ENCODE data around the gene MDFIC. TPM values are rescaled to one million over a fixed set of nuclear protein-coding genes. Genes with fewer than 3 reads are reported as not detected.

MDFIC gene
- total and polyA plus RNA-seq, 2 donors (not counting 1 experiment from before 2014, with no cell fraction given): 19.6 to 66.1 TPM

DNA sequence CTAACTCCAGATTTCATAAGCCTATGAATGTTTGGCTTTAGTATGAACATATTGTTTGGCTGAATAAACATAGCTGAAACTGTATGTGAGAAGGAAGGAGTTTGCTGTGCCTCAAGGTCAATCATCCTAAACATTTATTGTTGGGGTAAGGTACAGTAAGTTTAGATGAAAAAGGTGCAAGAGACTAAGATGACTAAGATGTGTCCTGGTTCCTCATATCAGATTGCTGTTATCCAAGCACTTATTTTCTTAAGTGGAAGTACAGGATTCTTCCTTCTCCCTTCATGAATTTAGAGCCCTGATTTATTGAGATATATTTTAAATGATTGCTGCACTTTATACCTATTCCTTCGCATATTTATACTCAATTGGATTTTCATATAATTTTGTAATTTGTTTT, 12.2 kb downstream of the MDFIC start:
- H3K4me1 ChIP-seq (ENCODE audit: control insufficient read depth in 2 of 2, insufficient read depth in 2 of 2, low read length in 2 of 2): peaks cover 44 to 61% of the 10 kb centered on the region in 2 donors
- H3K4me2 ChIP-seq (replicated peaks; ENCODE audit: low read depth, low read length, poor library complexity, severe bottlenecking): peak overlapping the region; percentile 26
- WGBS (ENCODE audit: insufficient coverage): no CpG with 5 or more reads among the region's 1 CpG
- intact Hi-C loops (cut with micrococcal nuclease): loop anchor here (5.0 kb wide), 1 partner anchor 43 kb away; no protein-coding TSS in a partner anchor
- ChIA-PET CTCF (interaction anchor here (1.5 to 1.7 kb wide), 3 partner anchors 10 to 70 kb away, joined by 3 to 5 read pairs (median 3); no protein-coding TSS in a partner anchor), POLR2A (no interaction called here)
- H2AFZ ChIP-seq (ENCODE audit: insufficient read depth, low read depth, low read length, poor library complexity, severe bottlenecking): no peak overlapping the region
- no peak overlapping the region for H3K4me3 ChIP-seq (ENCODE audit: control extremely low read depth in 1 of 5, extremely low read depth in 1 of 5, insufficient read depth in 1 of 5, low read depth in 2 of 5, low read length in 4 of 5)
- H3K27ac ChIP-seq (ENCODE audit: low read length in 2 of 2): peak overlapping the region in 1 of 2 donors; percentile 95
- no peaks in the 10 kb centered on the region for H3K9me3 ChIP-seq (ENCODE audit: control extremely low read depth in 1 of 3, control insufficient read depth in 2 of 3, insufficient read depth in 1 of 3, low read length in 2 of 3)
- H3K79me2 ChIP-seq (ENCODE audit: control insufficient read depth, insufficient read depth, low read length): peaks cover 98% of the 10 kb centered on the region
- TF ChIP-seq, protein P1, sequence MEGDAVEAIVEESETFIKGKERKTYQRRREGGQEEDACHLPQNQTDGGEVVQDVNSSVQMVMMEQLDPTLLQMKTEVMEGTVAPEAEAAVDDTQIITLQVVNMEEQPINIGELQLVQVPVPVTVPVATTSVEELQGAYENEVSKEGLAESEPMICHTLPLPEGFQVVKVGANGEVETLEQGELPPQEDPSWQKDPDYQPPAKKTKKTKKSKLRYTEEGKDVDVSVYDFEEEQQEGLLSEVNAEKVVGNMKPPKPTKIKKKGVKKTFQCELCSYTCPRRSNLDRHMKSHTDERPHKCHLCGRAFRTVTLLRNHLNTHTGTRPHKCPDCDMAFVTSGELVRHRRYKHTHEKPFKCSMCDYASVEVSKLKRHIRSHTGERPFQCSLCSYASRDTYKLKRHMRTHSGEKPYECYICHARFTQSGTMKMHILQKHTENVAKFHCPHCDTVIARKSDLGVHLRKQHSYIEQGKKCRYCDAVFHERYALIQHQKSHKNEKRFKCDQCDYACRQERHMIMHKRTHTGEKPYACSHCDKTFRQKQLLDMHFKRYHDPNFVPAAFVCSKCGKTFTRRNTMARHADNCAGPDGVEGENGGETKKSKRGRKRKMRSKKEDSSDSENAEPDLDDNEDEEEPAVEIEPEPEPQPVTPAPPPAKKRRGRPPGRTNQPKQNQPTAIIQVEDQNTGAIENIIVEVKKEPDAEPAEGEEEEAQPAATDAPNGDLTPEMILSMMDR (IDR thresholded peaks at IDR 0.05): no peak
- TF ChIP-seq EZH2 (IDR thresholded peaks at IDR 0.05; ENCODE audit: borderline replicate concordance, insufficient read depth, low read depth, low read length, poor library complexity, severe bottlenecking): no peak
- no peak overlapping the region for H3K9ac ChIP-seq (ENCODE audit: low read length)
- no peaks in the 10 kb centered on the region for H3K36me3 ChIP-seq (replicated peaks in 1 of 2; ENCODE audit: control extremely low read depth in 1 of 2, control insufficient read depth in 1 of 2, extremely low read depth in 1 of 2, insufficient read depth in 2 of 2, low read length in 1 of 2)
- peaks cover 34% of the 10 kb centered on the region for H3K4me1 Mint-ChIP-seq
- H4K20me1 ChIP-seq (ENCODE audit: control insufficient read depth, insufficient read depth, low read length, poor library complexity, severe bottlenecking): peaks cover 8% of the 10 kb centered on the region
- ATAC-seq (ENCODE audit: low read depth): no peak
- H3K27me3 ChIP-seq (replicated peaks in 1 of 4; ENCODE audit: control extremely low read depth in 1 of 4, control insufficient read depth in 3 of 4, insufficient read depth in 4 of 4, low read length in 3 of 4): no peaks in the 10 kb centered on the region
- peak overlapping the region; percentile 83 for H3K27ac Mint-ChIP-seq
- H3K9me3 Mint-ChIP-seq (ENCODE audit: insufficient read depth): no peaks in the 10 kb centered on the region
- H3K4me3 Mint-ChIP-seq: peak overlapping the region; percentile 38
- no peaks in the 10 kb centered on the region for H3K27me3 Mint-ChIP-seq
- no peak for DNase-seq

GRCh38 chr7:114934713-114935112, 12.8 kb downstream of the MDFIC start:
- no peaks in the 10 kb centered on the region for H3K9me3 ChIP-seq (ENCODE audit: control extremely low read depth in 1 of 3, control insufficient read depth in 2 of 3, insufficient read depth in 1 of 3, low read length in 2 of 3)
- no peaks in the 10 kb centered on the region for H3K36me3 ChIP-seq (replicated peaks in 1 of 2; ENCODE audit: control extremely low read depth in 1 of 2, control insufficient read depth in 1 of 2, extremely low read depth in 1 of 2, insufficient read depth in 2 of 2, low read length in 1 of 2)
- intact Hi-C loops (cut with micrococcal nuclease): loop anchor here (5.0 kb wide), 1 partner anchor 43 kb away; no protein-coding TSS in a partner anchor
- no peaks in the 10 kb centered on the region for H3K9me3 Mint-ChIP-seq (ENCODE audit: insufficient read depth)
- peaks cover 36% of the 10 kb centered on the region for H3K4me1 Mint-ChIP-seq
- H3K4me1 ChIP-seq (ENCODE audit: control insufficient read depth in 2 of 2, insufficient read depth in 2 of 2, low read length in 2 of 2): peaks cover 37 to 55% of the 10 kb centered on the region in 2 donors
- H2AFZ ChIP-seq (ENCODE audit: insufficient read depth, low read depth, low read length, poor library complexity, severe bottlenecking): no peak overlapping the region
- ChIA-PET CTCF (interaction anchor here (0.9 to 1.5 kb wide), 4 partner anchors 11 to 112 kb away, joined by 3 to 4 read pairs (median 3); no protein-coding TSS in a partner anchor), POLR2A (no interaction called here)
- H3K79me2 ChIP-seq (ENCODE audit: control insufficient read depth, insufficient read depth, low read length): peaks cover 98% of the 10 kb centered on the region
- no peak overlapping the region for H3K9ac ChIP-seq (ENCODE audit: low read length)
- H3K4me3 ChIP-seq (ENCODE audit: control extremely low read depth in 1 of 5, extremely low read depth in 1 of 5, insufficient read depth in 1 of 5, low read depth in 2 of 5, low read length in 4 of 5): no peak overlapping the region
- peak overlapping the region in 1 of 2 donors; percentile 22 for H3K27ac ChIP-seq (ENCODE audit: low read length in 2 of 2)
- TF ChIP-seq, protein P1 (IDR thresholded peaks at IDR 0.05): no peak
- no peak for TF ChIP-seq EZH2 (IDR thresholded peaks at IDR 0.05; ENCODE audit: borderline replicate concordance, insufficient read depth, low read depth, low read length, poor library complexity, severe bottlenecking)
- peaks cover 10% of the 10 kb centered on the region for H4K20me1 ChIP-seq (ENCODE audit: control insufficient read depth, insufficient read depth, low read length, poor library complexity, severe bottlenecking)
- ATAC-seq (ENCODE audit: low read depth) (no peak), DNase-seq (no peak)
- peak overlapping the region; percentile 27 for H3K27ac Mint-ChIP-seq
- peak overlapping the region; percentile 4 for H3K4me2 ChIP-seq (replicated peaks; ENCODE audit: low read depth, low read length, poor library complexity, severe bottlenecking)
- H3K27me3 Mint-ChIP-seq: no peaks in the 10 kb centered on the region
- no peaks in the 10 kb centered on the region for H3K27me3 ChIP-seq (replicated peaks in 1 of 4; ENCODE audit: control extremely low read depth in 1 of 4, control insufficient read depth in 3 of 4, insufficient read depth in 4 of 4, low read length in 3 of 4)
- peak overlapping the region; percentile 17 for H3K4me3 Mint-ChIP-seq

Data from B cell (primary cell).